ENCODE results near the gene SORCS1.
"Not testable (repeated sequence)": the region's sequence is repeated elsewhere in the genome, so short reads cannot be mapped to it uniquely, and the experiment has no call there.

The SORCS1 gene

DNA sequence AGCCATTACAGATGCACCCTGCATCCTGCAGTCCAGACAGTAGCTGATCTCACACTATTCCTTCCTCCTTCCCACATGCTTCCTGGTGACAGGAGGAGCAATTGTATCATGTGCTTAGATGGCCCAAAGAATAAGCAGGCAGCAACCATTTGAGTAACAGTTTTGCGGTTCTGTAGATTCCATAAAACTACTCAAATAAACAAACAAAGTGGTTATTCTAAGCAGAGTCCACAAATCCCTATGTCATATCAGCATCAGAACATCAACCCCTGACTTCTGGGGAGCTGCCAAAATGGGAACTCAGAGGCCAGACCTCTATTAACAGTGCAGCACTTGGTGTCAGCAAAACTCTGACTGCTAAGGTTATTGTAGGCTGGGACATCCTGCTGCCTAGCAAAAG lies 226.0 kb downstream of the SORCS1 start:
- Histone ChIP-seq H3K4me3 (ENCODE audit: low read depth, low read length) (no peak overlapping the region), H3K9me3 (ENCODE audit: control insufficient read depth, insufficient read depth, low read length) (no peaks in the 10 kb centered on the region), H3K27me3 (ENCODE audit: control insufficient read depth, insufficient read depth, low read length) (no peaks in the 10 kb centered on the region), H3K9ac (ENCODE audit: low read depth, low read length) (no peak overlapping the region), H3K36me3 (ENCODE audit: control insufficient read depth, insufficient read depth, low read length) (no peaks in the 10 kb centered on the region), H3K4me1 (ENCODE audit: control insufficient read depth, insufficient read depth, low read length) (no peaks in the 10 kb centered on the region), H3K27ac (ENCODE audit: low read depth, low read length) (no peak overlapping the region)

GRCh38 chr10:106935978-106936451 lies 228.5 kb downstream of the SORCS1 start:
- Histone ChIP-seq H3K36me3 (ENCODE audit: control insufficient read depth, insufficient read depth, low read length) (no peaks in the 10 kb centered on the region), H3K27me3 (ENCODE audit: control insufficient read depth, insufficient read depth, low read length) (peaks cover 10% of the 10 kb centered on the region), H3K9ac (ENCODE audit: low read depth, low read length) (no peak overlapping the region), H3K4me1 (ENCODE audit: control insufficient read depth, insufficient read depth, low read length) (no peaks in the 10 kb centered on the region), H3K4me3 (ENCODE audit: low read depth, low read length) (no peak overlapping the region), H3K9me3 (ENCODE audit: control insufficient read depth, insufficient read depth, low read length) (no peaks in the 10 kb centered on the region), H3K27ac (ENCODE audit: low read depth, low read length) (no peak overlapping the region)

- Histone ChIP-seq H3K4me1 (ENCODE audit: control insufficient read depth, insufficient read depth, low read length) (peaks cover 13% of the 10 kb centered on the region; the same call in 1 of the 2 replicates), H3K27ac (ENCODE audit: low read depth, low read length) (no peak overlapping the region), H3K4me3 (ENCODE audit: low read depth, low read length) (no peak overlapping the region), H3K9me3 (ENCODE audit: control insufficient read depth, insufficient read depth, low read length) (no peaks in the 10 kb centered on the region), H3K27me3 (ENCODE audit: control insufficient read depth, insufficient read depth, low read length) (peaks cover 23% of the 10 kb centered on the region), H3K36me3 (ENCODE audit: control insufficient read depth, insufficient read depth, low read length) (no peaks in the 10 kb centered on the region), H3K9ac (ENCODE audit: low read depth, low read length) (no peak overlapping the region)
Measured at GRCh38 chr10:106931853-106932249, 232.7 kb downstream of the SORCS1 start.

- H3K9ac ChIP-seq (ENCODE audit: low read depth, low read length): no peak overlapping the region
- H3K4me1 ChIP-seq (ENCODE audit: control insufficient read depth, insufficient read depth, low read length): peaks cover 13% of the 10 kb centered on the region; the same call in 1 of the 2 replicates
- H3K36me3 ChIP-seq (ENCODE audit: control insufficient read depth, insufficient read depth, low read length): no peaks in the 10 kb centered on the region
- H3K27ac ChIP-seq (ENCODE audit: low read depth, low read length): no peak overlapping the region
- peaks cover 23% of the 10 kb centered on the region for H3K27me3 ChIP-seq (ENCODE audit: control insufficient read depth, insufficient read depth, low read length)
- H3K9me3 ChIP-seq (ENCODE audit: control insufficient read depth, insufficient read depth, low read length): no peaks in the 10 kb centered on the region
- H3K4me3 ChIP-seq (ENCODE audit: low read depth, low read length): no peak overlapping the region
Measured at GRCh38 chr10:106931159-106931852, 233.2 kb downstream of the SORCS1 start.

DNA sequence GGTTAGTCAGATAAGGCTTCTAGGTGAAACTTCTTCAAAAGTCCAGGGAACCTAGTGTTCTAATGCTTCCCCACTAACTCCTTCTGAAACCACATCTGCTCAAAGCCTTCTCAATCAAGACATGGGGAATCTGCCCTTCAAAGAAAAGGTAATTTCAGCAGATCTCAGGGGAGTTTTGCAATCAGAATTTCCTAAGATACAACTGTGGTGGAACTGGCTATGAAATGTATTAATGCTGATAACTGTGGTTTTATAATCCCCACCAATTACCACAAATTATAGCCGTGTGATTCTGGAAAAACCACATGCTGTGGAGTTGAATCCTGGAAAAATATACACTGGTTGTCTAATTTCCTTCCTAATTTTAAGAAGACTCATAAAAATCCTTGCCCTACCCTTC lies 233.8 kb downstream of the SORCS1 start:
- Histone ChIP-seq H3K36me3 (ENCODE audit: control insufficient read depth, insufficient read depth, low read length) (no peaks in the 10 kb centered on the region), H3K27ac (ENCODE audit: low read depth, low read length) (no peak overlapping the region), H3K9ac (ENCODE audit: low read depth, low read length) (no peak overlapping the region), H3K4me1 (ENCODE audit: control insufficient read depth, insufficient read depth, low read length) (peaks cover 13% of the 10 kb centered on the region; the same call in 1 of the 2 replicates), H3K4me3 (ENCODE audit: low read depth, low read length) (no peak overlapping the region), H3K27me3 (ENCODE audit: control insufficient read depth, insufficient read depth, low read length) (peaks cover 23% of the 10 kb centered on the region), H3K9me3 (ENCODE audit: control insufficient read depth, insufficient read depth, low read length) (no peaks in the 10 kb centered on the region)

DNA sequence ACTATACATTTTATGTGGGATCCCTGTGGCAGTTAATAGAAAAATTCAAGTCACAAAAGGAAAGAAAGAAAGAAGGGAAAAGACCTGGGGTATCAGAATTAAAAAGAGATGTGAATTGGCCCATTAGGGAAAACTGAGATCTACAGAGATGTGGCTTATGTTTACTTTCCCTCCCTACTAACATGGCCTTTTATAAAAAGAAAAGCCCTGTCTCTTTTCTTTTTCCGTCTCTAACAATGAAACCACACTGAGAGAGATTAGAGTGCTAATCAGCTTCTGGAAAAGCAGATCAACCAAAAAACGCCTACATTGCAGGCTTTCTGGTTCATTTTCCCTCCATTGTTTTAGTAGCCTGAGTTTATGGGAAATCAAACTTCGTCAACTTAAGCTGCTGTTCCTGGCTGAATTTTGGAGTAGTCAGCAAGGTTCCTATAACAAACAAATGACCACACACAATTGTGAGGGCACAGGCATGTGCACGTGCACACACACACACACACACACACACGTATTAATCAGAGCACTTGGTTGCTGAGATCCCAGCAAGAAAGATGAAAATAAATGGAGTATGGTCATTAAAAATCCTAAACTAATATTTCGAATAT lies 235.1 kb downstream of the SORCS1 start:
- H3K27ac ChIP-seq (ENCODE audit: low read depth, low read length): peak overlapping the region; percentile 8
- H3K9ac ChIP-seq (ENCODE audit: low read depth, low read length): no peak overlapping the region
- H3K9me3 ChIP-seq (ENCODE audit: control insufficient read depth, insufficient read depth, low read length): no peaks in the 10 kb centered on the region
- H3K27me3 ChIP-seq (ENCODE audit: control insufficient read depth, insufficient read depth, low read length): peaks cover 23% of the 10 kb centered on the region
- no peak overlapping the region for H3K4me3 ChIP-seq (ENCODE audit: low read depth, low read length)
- H3K4me1 ChIP-seq (ENCODE audit: control insufficient read depth, insufficient read depth, low read length): peaks cover 20% of the 10 kb centered on the region; the same call in 1 of the 2 replicates
- H3K36me3 ChIP-seq (ENCODE audit: control insufficient read depth, insufficient read depth, low read length): no peaks in the 10 kb centered on the region

DNA sequence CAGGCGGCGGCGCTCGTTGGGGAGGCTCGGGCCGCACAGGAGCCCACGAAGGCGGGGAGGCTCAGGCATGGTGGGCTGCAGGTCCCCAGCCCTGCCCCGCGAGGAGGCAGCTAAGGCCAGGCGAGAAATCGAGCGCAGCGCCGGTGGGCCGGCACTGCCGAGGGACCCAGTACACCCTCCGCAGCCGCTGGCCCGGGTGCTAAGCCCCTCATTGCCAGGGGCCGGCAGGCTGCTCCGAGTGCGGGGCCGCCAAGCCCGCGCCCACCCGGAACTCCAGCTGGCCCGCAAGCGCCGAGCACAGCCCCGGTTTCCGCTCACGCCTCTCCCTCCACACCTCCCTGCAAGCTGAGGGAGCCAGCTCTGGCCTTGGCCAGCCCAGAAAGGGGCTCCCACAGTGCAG lies 236.4 kb downstream of the SORCS1 start:
- H3K9me3 ChIP-seq (ENCODE audit: control insufficient read depth, insufficient read depth, low read length); H3K9ac ChIP-seq (ENCODE audit: low read depth, low read length); H3K36me3 ChIP-seq (ENCODE audit: control insufficient read depth, insufficient read depth, low read length); H3K27ac ChIP-seq (ENCODE audit: low read depth, low read length); H3K4me3 ChIP-seq (ENCODE audit: low read depth, low read length): not testable (repeated sequence)
- peaks cover 23% of the 10 kb centered on the region for H3K27me3 ChIP-seq (ENCODE audit: control insufficient read depth, insufficient read depth, low read length)
- peaks cover 20% of the 10 kb centered on the region; the same call in 1 of the 2 replicates for H3K4me1 ChIP-seq (ENCODE audit: control insufficient read depth, insufficient read depth, low read length)

DNA sequence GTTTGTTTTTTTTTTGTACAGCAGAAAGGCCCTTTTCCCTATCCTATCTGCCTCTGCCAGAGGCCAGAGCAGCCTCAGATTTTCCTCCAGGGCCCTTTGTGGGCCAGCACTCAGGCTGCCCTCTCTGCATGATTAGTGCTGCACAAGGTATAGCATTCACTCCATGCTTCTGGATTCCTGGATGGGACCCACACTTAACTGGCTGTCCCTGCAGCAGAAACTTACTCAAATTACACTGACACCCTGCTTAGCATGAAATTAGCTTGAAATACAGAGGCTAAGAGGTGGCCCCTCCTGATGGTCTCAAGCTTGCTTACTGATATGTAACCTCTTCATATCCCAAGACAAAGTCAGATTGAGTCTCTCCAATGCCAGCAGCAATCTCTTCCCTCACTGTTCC lies 239.3 kb downstream of the SORCS1 start:
- Histone ChIP-seq H3K27ac (ENCODE audit: low read depth, low read length) (no peak overlapping the region), H3K36me3 (ENCODE audit: control insufficient read depth, insufficient read depth, low read length) (no peaks in the 10 kb centered on the region), H3K4me3 (ENCODE audit: low read depth, low read length) (no peak overlapping the region), H3K4me1 (ENCODE audit: control insufficient read depth, insufficient read depth, low read length) (peaks cover 23% of the 10 kb centered on the region), H3K27me3 (ENCODE audit: control insufficient read depth, insufficient read depth, low read length) (peaks cover 28% of the 10 kb centered on the region), H3K9me3 (ENCODE audit: control insufficient read depth, insufficient read depth, low read length) (no peaks in the 10 kb centered on the region), H3K9ac (ENCODE audit: low read depth, low read length) (no peak overlapping the region)

DNA sequence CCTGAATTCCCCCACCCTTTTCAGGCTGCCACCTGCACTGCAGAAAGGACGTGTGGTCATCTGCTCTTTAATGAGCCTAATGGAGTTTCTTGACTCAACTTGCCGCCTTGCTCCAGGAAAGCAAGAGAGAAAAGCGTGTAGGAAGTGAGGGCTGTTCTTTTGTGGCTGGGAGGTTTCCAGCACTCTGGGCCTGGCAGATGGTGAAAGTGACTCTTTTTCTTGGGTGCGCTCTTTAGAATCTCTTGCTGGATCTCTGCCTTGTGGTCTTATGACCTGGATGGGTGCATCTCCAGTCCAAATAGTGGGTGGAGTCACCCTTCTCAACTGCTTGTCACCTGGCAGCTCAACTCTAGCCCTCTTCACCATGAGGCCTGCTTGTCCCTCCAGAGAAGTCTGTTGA lies 244.0 kb downstream of the SORCS1 start:
- Histone ChIP-seq H3K27ac (ENCODE audit: low read depth, low read length) (no peak overlapping the region), H3K36me3 (ENCODE audit: control insufficient read depth, insufficient read depth, low read length) (no peaks in the 10 kb centered on the region), H3K9me3 (ENCODE audit: control insufficient read depth, insufficient read depth, low read length) (no peaks in the 10 kb centered on the region), H3K4me1 (ENCODE audit: control insufficient read depth, insufficient read depth, low read length) (peaks cover 14% of the 10 kb centered on the region), H3K4me3 (ENCODE audit: low read depth, low read length) (no peak overlapping the region), H3K27me3 (ENCODE audit: control insufficient read depth, insufficient read depth, low read length) (peaks cover 32% of the 10 kb centered on the region), H3K9ac (ENCODE audit: low read depth, low read length) (no peak overlapping the region)

DNA sequence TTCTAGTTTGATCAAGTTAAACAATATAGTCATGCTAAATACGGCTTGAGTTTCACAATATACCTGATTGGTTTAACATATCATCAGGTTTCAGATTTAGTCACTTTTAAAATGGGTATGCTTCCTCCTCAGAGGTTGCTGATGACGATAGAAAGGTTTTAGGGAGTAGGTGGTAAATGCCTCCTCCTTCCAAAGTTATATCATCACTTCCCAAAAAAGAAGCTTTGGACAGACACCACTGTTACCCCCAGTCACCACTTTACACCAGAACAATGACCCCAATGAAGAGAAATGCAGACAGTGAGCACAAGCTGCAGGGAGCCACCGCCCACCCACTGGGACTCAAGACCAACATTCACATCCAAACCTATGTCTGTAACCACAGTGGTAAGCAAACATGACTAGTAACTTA lies 244.6 kb downstream of the SORCS1 start:
- H3K9me3 ChIP-seq (ENCODE audit: control insufficient read depth, insufficient read depth, low read length): no peaks in the 10 kb centered on the region
- H3K4me3 ChIP-seq (ENCODE audit: low read depth, low read length): no peak overlapping the region
- peaks cover 8% of the 10 kb centered on the region for H3K4me1 ChIP-seq (ENCODE audit: control insufficient read depth, insufficient read depth, low read length)
- no peak overlapping the region for H3K27ac ChIP-seq (ENCODE audit: low read depth, low read length)
- H3K9ac ChIP-seq (ENCODE audit: low read depth, low read length): no peak overlapping the region
- H3K27me3 ChIP-seq (ENCODE audit: control insufficient read depth, insufficient read depth, low read length): peaks cover 32% of the 10 kb centered on the region
- no peaks in the 10 kb centered on the region for H3K36me3 ChIP-seq (ENCODE audit: control insufficient read depth, insufficient read depth, low read length)

DNA sequence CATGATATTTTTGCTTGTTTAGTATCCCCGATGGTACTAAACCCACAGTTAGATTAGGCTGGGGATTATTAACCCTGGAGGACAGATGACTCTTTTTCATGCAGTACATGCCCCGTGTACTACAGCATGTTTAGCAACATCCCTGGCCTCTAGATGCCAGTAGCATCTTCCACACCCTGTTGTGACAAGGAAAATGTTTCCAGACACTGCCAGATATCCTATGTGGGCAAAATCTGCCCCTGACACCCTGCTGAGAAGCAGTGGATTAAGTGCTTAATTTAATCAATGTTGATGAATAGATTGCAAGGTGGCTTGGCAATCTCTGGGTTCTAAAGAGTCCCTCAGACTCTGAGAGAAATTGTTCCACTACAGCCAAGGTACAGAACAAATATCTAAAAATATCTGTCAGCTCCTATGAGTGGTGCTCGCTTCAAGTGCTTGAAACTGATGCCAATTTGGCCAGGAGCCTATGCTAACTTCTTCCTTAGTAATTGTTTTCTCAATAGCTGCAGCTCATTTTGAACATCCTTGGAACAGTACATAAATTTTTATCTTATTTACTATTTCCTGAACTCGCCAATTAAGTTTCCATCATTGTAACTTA lies 247.0 kb downstream of the SORCS1 start:
- Histone ChIP-seq H3K27me3 (ENCODE audit: control insufficient read depth, insufficient read depth, low read length) (peaks cover 32% of the 10 kb centered on the region), H3K27ac (ENCODE audit: low read depth, low read length) (no peak overlapping the region), H3K4me3 (ENCODE audit: low read depth, low read length) (no peak overlapping the region), H3K9me3 (ENCODE audit: control insufficient read depth, insufficient read depth, low read length) (no peaks in the 10 kb centered on the region), H3K9ac (ENCODE audit: low read depth, low read length) (no peak overlapping the region), H3K36me3 (ENCODE audit: control insufficient read depth, insufficient read depth, low read length) (no peaks in the 10 kb centered on the region), H3K4me1 (ENCODE audit: control insufficient read depth, insufficient read depth, low read length) (peaks cover 25% of the 10 kb centered on the region)
